Stomach smooth muscle (tissue), 2 donors: ENCODE data around the gene VPS54.
"Not testable (repeated sequence)": the region's sequence is repeated elsewhere in the genome, so short reads cannot be mapped to it uniquely, and the experiment has no call there.

Experiments used
- H3K27ac ChIP-seq: one replicate; pipeline ENCODE4 v1.7.0; 2013; ENCODE audit warnings: mild to moderate bottlenecking, low read length, inconsistent platforms
- H3K27me3 ChIP-seq, 2 donors: one replicate each; pipeline ENCODE4 v1.7.0; 2013; ENCODE audit warnings: low read length in 2 of 2; ENCODE audit not compliant: insufficient read depth in 2 of 2, control insufficient read depth in 1 of 2
- H3K36me3 ChIP-seq, 2 donors: one replicate each; pipeline ENCODE4 v1.7.0; 2013; ENCODE audit warnings: low read length in 2 of 2; ENCODE audit not compliant: control insufficient read depth in 2 of 2, insufficient read depth in 2 of 2
- H3K4me1 ChIP-seq: one replicate; pipeline ENCODE4 v1.7.0; 2013; ENCODE audit warnings: low read length; ENCODE audit not compliant: control insufficient read depth, insufficient read depth
- H3K4me3 ChIP-seq, 2 donors: one replicate each; pipeline ENCODE4 v1.7.0; 2013; ENCODE audit warnings: low read length in 2 of 2
- H3K9ac ChIP-seq, 2 donors: one replicate each; pipeline ENCODE4 v1.7.0; 2013; ENCODE audit warnings: low read length in 2 of 2, mild to moderate bottlenecking in 1 of 2
- H3K9me3 ChIP-seq, 2 donors: one replicate each; pipeline ENCODE4 v1.7.0; 2013; ENCODE audit warnings: low read length in 2 of 2; ENCODE audit not compliant: control insufficient read depth in 2 of 2
- donor health status: healthy.
- donor health status: Pancreatic carcinoma.

Gene VPS54

DNA sequence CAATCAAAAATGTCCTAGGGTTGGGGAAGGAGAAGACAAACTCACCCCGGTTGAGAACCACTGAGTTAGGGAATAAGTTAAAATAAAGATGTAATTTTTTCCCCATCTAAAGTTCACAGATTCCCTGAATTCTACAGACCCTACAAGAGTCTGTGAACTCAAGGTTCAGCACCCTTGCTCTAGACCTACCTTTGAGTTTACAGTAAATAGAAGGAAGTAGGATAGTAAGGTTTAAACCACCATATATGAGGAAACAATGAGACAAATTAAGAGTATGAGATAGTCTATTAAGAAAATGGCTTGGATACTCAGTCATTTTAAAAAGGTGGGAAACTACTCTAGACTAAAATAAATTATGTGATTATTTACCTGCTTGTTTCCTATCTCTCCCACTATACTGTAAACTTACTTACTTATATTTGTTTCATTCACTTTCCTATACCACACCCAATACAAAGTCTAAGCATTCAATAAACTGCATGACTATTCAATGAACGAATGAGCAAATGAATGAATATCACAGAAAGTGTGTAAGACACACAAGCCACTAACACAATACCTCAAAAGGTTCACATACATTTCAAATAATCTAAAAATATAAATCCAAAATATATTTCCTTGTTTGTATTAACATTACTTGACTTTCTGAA, 13.4 kb downstream of the VPS54 start:
- Histone ChIP-seq H3K27ac (no peak overlapping the region), H3K36me3 (no peaks in the 10 kb centered on the region), H3K9me3 (no peaks in the 10 kb centered on the region), H3K4me1 (peaks cover 3% of the 10 kb centered on the region), H3K4me3 (no peak overlapping the region), H3K9ac (no peak overlapping the region), H3K27me3 (no peaks in the 10 kb centered on the region)

DNA sequence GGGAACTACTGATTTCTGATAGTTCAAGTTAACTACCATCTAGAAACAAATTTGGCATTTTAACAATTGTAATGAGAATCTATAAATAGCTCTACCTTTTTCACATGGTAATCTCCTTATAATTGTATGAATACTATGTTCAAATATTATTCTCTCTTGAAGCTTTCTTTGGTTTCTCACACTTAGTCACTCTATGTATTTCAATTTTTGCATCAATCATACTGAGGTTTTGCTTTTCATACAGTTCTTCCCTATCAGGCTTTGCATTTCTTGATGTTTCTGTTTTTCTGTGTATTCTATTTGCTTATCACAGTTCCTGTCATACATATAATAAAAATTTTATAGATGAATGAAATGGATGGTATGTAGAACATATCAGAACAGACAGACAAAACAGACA, 16.0 kb downstream of the VPS54 start:
- Histone ChIP-seq H3K4me1 (peaks cover 3% of the 10 kb centered on the region), H3K9me3 (no peaks in the 10 kb centered on the region), H3K27ac (no peak overlapping the region), H3K9ac (no peak overlapping the region), H3K36me3 (no peaks in the 10 kb centered on the region), H3K4me3 (no peak overlapping the region), H3K27me3 (no peaks in the 10 kb centered on the region)

DNA sequence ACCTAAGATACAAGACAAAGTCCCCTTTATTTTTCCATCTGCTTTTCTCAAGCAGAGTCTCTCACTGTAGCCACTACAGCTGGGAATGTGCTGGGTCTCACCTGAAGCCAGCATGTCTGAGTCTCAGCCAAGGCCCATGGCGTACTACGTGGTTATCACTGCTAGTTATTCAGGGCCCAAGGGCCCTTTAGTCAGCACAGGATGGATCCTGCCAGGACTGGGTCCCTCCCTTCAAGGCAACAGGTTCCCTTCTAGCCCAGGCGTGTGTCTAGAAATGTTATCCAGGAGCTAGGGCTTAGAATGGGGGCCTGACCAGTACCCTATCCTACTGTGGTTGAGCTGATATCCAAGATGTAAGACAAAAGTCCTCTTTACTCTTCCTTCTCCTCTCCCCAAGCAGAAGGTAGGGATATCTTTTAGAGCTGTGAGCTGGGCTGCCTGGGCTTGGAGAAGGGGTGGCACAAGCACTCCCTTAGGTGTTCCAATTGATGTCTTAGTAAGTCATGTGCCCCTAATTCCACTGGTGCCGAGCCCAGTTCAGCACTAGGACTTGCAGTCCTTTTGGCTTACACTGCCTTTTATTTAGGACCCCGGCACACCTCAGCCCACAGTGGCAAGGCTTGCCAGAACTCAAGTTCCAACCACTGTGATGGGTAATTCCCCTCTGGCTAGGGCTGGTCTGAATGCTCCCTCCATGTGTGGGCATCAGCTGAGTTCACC, 17.7 kb downstream of the VPS54 start:
- no peak overlapping the region for H3K4me3 ChIP-seq
- no peaks in the 10 kb centered on the region for H3K36me3 ChIP-seq
- H3K9ac ChIP-seq: no peak overlapping the region
- no peaks in the 10 kb centered on the region for H3K9me3 ChIP-seq
- H3K4me1 ChIP-seq: peaks cover 3% of the 10 kb centered on the region
- no peak overlapping the region for H3K27ac ChIP-seq
- no peaks in the 10 kb centered on the region for H3K27me3 ChIP-seq

DNA sequence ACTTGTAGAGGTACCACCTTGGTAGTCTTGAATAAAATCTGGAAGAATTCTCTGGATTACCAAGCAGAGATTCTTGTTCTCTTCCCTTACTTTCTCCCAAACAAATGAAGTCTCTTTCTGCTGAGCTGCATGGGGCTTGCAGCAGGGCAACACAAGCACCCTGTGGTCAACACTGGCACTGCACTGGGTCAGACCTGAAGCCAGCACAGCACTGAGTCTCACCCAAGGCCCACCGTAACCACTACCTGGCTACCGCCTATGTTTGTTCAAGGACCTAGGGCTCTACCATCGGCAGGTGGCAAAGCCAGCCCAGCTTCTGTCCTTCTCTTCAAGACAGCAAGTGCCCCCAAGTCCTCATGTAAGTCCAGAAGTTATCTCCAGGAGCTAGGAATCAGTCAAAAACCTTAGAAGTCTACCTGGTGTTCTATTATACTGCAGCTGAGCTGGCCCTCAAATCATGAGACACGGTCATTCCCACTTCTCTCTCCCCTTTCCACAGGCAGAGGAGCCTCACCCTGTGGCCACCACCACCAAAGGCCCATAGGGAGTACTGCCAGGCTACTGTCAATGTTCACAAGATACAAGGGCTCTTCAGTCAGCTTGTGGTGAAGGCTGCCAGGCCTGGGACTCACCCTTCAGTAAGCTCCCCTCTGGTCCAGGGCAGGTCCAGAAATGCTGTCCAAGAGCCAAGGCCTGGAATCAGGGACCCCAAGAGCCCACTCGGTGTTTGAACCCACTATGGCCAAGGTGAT, 18.4 kb downstream of the VPS54 start:
- H3K9me3 ChIP-seq: no peaks in the 10 kb centered on the region
- H3K4me1 ChIP-seq: peaks cover 3% of the 10 kb centered on the region
- H3K27me3 ChIP-seq: no peaks in the 10 kb centered on the region
- no peak overlapping the region for H3K27ac ChIP-seq
- no peak overlapping the region for H3K4me3 ChIP-seq
- H3K9ac ChIP-seq: no peak overlapping the region
- no peaks in the 10 kb centered on the region for H3K36me3 ChIP-seq

DNA sequence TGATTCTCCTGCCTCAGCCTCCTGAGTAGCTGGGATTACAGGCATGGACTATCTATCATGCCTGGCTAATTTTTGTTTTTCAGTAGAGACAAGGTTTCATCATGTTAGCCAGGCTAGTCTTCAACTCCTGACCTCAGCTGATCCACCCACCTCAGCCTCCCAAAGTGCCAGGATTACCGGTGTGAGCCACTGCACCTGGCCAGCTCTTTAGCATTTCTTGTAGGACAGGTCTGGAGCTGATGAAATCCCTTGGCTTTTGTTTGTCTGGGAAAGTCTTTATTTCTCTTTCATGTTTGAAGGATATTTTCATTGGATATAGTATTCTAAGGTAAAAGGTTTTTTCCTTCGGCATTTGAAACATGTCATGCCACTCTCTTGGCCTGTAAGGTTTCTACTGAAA, 20.2 kb downstream of the VPS54 start:
- no peaks in the 10 kb centered on the region for H3K9me3 ChIP-seq
- peaks cover 3% of the 10 kb centered on the region for H3K4me1 ChIP-seq

DNA sequence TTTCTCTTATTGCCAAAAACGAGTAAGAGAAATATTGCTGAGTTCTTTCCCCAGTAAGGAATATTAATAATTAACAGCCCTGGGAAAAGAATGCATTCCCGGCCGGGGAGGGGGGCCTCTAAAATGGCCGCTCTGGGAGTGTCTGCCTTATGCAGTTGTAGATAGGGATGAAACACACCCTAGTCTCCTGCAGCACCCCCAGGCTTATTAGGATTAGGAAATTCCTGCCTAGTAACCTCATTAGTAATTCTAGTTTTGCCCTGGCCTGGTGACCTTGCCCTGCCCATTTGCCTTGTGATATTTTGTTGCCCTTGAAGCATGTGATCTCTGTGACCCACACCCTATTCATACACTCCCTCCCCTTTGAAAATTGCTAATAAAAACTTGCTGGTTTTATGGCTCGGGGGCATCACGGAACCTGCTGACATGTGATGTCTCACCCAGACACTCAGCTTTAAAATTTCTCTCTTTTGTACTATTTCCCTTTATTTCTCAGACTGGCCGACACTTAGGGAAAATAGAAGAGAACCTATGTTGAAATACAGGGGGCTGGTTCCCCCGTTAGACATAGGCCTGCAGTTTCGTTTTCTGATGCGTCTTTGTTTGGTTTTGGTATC, 22.5 kb downstream of the VPS54 start:
- not testable (repeated sequence) for H3K27me3 ChIP-seq, H3K9me3 ChIP-seq, H3K27ac ChIP-seq, H3K4me1 ChIP-seq, H3K36me3 ChIP-seq, H3K4me3 ChIP-seq, H3K9ac ChIP-seq

More for the DNA sequence above, 20.2 kb downstream of the VPS54 start:
- Histone ChIP-seq H3K4me3 (no peak overlapping the region), H3K27me3 (no peaks in the 10 kb centered on the region), H3K36me3 (no peaks in the 10 kb centered on the region), H3K9ac (no peak overlapping the region), H3K27ac (no peak overlapping the region)

DNA sequence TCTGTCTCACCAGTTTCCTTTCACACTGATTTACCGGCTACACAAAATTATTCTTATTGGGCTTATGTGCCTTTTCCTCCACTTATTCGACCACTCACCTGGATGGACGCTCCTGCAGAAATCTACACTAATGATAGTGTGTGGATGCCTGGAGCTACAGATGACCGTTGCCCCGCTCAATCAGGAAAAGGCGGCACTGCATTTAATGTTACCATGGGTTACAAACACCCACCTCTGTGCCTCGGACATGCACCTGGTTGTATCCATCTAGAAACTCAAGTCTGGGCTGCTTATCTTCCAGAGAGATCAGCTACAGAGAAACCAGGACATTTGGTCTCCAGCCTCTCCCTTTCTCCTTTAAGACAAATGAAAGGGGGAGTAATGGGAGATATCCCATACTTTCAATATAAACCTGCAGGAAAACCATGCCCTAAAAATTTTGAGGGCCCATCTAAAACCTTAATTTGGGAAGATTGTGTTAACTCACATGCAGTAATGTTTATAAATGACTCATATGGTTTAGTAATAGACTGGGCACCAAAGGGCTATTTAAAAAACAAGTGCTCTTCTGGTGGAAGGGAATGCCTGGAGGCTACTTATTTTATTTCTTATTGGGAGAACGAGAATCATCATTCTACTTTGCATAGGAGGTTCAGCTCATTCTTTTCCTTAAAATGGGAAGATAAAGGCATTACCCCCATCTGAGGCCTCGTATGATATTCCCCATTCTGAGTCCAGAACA, 24.7 kb downstream of the VPS54 start:
- not testable (repeated sequence) for H3K27ac ChIP-seq, H3K9me3 ChIP-seq

DNA sequence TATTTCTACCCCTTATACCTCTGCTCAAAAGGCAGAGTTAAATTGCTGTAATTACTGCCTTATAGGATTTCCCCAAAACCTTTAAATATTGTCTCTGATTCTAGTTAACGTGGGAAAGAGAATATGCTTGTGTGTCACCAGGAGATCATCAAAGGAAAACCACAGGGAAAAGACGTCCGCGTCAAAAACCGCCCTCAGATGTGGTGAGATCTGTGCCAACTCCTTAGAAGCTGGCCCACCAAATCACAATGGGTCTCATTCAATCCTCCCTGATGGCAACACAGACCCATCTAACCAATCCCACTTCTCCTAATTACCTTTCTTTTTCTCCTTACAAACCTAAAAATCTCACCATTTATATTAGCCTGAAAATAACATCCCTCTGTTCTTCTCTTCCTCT, 25.4 kb downstream of the VPS54 start:
- Histone ChIP-seq H3K27ac (no peak overlapping the region), H3K4me3 (no peak overlapping the region), H3K9ac (no peak overlapping the region), H3K4me1 (no peaks in the 10 kb centered on the region), H3K9me3 (no peaks in the 10 kb centered on the region), H3K36me3 (no peaks in the 10 kb centered on the region), H3K27me3 (no peaks in the 10 kb centered on the region)

More for the DNA sequence above, 24.7 kb downstream of the VPS54 start:
- not testable (repeated sequence) for H3K4me1 ChIP-seq, H3K27me3 ChIP-seq, H3K36me3 ChIP-seq, H3K9ac ChIP-seq, H3K4me3 ChIP-seq

DNA sequence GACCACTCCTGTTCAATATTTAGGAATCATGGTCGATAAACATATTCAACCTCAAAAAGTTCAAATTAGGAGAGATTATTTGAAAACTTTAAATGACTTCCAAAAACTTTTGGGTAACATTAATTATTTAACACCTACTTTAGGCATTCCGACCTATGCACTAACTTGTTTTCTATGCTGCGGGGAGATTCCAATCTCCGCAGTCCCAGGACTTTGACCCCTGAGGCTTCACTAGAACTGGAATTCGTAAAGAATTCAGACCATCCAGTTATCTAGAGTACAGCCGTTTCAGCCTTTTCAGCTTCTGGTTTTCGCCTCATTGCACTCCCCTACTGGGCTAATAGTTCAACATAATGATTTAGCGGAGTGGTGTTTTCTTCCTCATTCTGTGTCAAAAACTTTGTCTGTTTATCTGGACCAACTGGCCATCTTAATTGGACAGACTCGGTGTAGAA, 26.1 kb downstream of the VPS54 start:
- not testable (repeated sequence) for H3K4me3 ChIP-seq, H3K9me3 ChIP-seq, H3K27me3 ChIP-seq, H3K36me3 ChIP-seq, H3K4me1 ChIP-seq, H3K9ac ChIP-seq, H3K27ac ChIP-seq

DNA sequence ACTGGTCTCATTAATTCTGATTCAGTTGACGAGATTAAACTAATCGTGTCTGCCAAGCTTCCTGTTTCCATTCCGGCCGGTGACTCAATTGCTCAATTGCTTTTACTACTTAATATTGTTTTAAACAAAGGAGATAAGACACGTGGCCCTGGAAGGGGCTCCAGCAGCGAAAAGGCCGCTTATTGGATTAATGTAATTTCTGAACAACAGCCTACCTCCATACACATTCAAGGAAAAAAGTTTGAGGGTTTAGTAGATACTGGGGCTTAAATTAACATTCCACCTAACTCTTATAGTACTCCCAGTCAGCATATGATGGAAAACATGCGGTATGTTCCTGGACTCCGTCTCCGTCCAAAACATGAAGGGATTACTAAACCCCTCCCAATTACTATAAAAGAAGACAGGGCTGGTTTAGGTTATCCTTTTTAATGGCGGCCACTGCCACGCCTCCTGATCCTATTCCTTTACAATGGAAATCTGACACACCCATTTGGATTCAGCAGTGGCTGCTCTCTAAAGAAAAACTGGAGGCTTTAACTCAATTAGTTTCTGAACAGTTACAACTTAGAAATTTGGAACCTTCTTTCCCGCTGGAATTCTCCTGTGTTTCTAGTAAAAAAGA, 27.1 kb downstream of the VPS54 start:
- Histone ChIP-seq H3K9me3 (no peaks in the 10 kb centered on the region), H3K27me3 (no peaks in the 10 kb centered on the region), H3K36me3 (no peaks in the 10 kb centered on the region), H3K9ac (no peak overlapping the region), H3K4me3 (no peak overlapping the region), H3K27ac (no peak overlapping the region), H3K4me1 (no peaks in the 10 kb centered on the region)
